ENCODE data around the gene ZIM2.

- TF ChIP-seq CTCF (IDR thresholded peaks at IDR 0.05) = no peak
- TF ChIP-seq EZH2 (IDR thresholded peaks at IDR 0.05; ENCODE audit: borderline replicate concordance, insufficient read depth, low read depth, low read length, poor library complexity, severe bottlenecking) = no peak
These were observed 22.2 kb upstream of the ZIM2 start for GRCh38 chr19:56862741-56863140.
